Dendritic cell treated with granulocyte-macrophage colony-stimulating factor and Interleukin-4, amounts not matched to agents 40 ng/mL and 50 ng/mL, for 4 days (primary cell): Measurements from ENCODE around the gene ANTXR1.

Experiments
- H3K27ac Mint-ChIP-seq: one replicate; pipeline ENCODE4 v1.8.0; 2022; ENCODE audit warnings: mild to moderate bottlenecking, mixed read lengths
- H3K27me3 Mint-ChIP-seq: one replicate; pipeline ENCODE4 v1.8.0; 2022; ENCODE audit warnings: mild to moderate bottlenecking, mixed read lengths
- H3K36me3 Mint-ChIP-seq: one replicate; pipeline ENCODE4 v1.8.0; 2022; ENCODE audit warnings: low read depth, mixed read lengths
- H3K4me1 Mint-ChIP-seq: one replicate; pipeline ENCODE4 v1.8.0; 2022; ENCODE audit warnings: low read depth, mixed read lengths
- H3K4me3 Mint-ChIP-seq: one replicate; pipeline ENCODE4 v1.8.0; 2022; ENCODE audit warnings: mild to moderate bottlenecking, moderate library complexity, mixed read lengths
- H3K9me3 Mint-ChIP-seq: one replicate; pipeline ENCODE4 v1.8.0; 2022; ENCODE audit warnings: mixed read lengths
- intact Hi-C: fragments of 100-400 bp; cut with micrococcal nuclease; formaldehyde crosslinking; loops from one replicate; pipeline ENCODE4 v1.15.0; 2022

ANTXR1 gene

DNA sequence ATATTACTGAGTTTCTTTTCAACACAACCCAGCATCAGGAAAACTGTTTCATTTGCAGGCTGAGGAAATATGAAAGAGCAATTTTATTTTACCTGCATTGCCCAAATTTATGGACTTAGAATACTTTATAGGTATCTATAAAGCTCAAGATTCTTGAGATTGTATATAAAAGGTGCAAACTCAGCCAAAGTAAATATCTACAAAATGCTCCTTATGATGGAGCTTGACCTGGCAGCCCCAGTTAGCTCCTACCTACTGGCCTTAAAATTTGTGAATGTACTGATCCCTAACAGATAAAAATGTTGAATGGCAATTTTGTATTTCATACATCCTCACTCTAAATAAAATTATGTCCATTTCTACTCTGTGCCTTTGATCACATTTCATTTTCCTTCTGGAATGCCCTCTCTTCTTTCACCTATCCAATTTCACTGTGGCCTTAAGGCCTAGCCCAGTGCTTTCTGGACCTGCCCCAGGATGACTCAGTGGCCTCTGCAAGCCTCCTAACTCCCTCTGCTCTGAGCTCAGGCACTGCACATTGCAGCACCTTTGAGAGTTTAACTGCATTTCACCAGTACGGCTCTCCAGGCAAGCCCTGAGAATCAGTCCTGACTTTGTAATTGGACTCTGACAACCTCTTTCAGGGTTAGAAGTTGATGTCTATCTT, 125.9 kb downstream of the ANTXR1 start:
- Mint-ChIP-seq H3K36me3 (no peaks in the 10 kb centered on the region), H3K9me3 (no peaks in the 10 kb centered on the region), H3K27me3 (no peaks in the 10 kb centered on the region), H3K27ac (no peak overlapping the region), H3K4me1 (peaks cover 6% of the 10 kb centered on the region), H3K4me3 (no peak overlapping the region)
- intact Hi-C loops: no loop called here

- Mint-ChIP-seq H3K4me3 (no peak overlapping the region), H3K27ac (no peak overlapping the region), H3K36me3 (no peaks in the 10 kb centered on the region), H3K27me3 (no peaks in the 10 kb centered on the region), H3K9me3 (no peaks in the 10 kb centered on the region), H3K4me1 (peaks cover 6% of the 10 kb centered on the region)
- intact Hi-C loops: no loop called here
Measured at GRCh38 chr2:69139778-69140670, 127.0 kb downstream of the ANTXR1 start.

- Mint-ChIP-seq H3K27ac (no peak overlapping the region), H3K9me3 (no peaks in the 10 kb centered on the region), H3K4me1 (peaks cover 6% of the 10 kb centered on the region), H3K27me3 (no peaks in the 10 kb centered on the region), H3K36me3 (no peaks in the 10 kb centered on the region), H3K4me3 (no peak overlapping the region)
- intact Hi-C loops: no loop called here
Measured at GRCh38 chr2:69141061-69141460, 128.1 kb downstream of the ANTXR1 start.

GRCh38 chr2:69143748-69144360, 130.9 kb downstream of the ANTXR1 start:
- peaks cover 5% of the 10 kb centered on the region for H3K27me3 Mint-ChIP-seq
- H3K9me3 Mint-ChIP-seq: no peaks in the 10 kb centered on the region
- H3K36me3 Mint-ChIP-seq: no peaks in the 10 kb centered on the region
- no peak overlapping the region for H3K4me3 Mint-ChIP-seq
- no peak overlapping the region for H3K27ac Mint-ChIP-seq
- H3K4me1 Mint-ChIP-seq: peaks cover 6% of the 10 kb centered on the region
- intact Hi-C loops: no loop called here

DNA sequence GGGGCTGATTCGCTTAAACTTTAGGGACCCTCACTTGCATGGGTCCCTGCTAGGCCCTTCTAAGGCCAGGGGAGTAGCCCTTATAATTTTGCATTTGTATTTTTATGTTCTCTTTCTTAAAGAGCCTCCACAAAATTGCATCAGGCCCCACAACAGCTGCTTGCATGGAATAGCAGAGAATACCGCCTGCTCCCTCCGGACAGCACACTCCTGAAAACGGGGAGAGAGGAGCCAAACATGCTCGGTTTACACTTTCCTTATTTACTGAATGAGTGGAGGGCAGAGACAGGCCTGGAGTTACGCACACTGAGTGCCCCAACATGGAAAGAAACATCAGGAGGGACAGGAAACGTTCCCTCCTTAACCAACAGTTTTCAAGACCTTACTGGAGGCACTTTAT, 132.2 kb downstream of the ANTXR1 start:
- no peak overlapping the region for H3K4me3 Mint-ChIP-seq
- no peak overlapping the region for H3K27ac Mint-ChIP-seq
- H3K36me3 Mint-ChIP-seq: no peaks in the 10 kb centered on the region
- intact Hi-C loops: no loop called here
- H3K27me3 Mint-ChIP-seq: peaks cover 5% of the 10 kb centered on the region
- H3K9me3 Mint-ChIP-seq: no peaks in the 10 kb centered on the region
- H3K4me1 Mint-ChIP-seq: peaks cover 12% of the 10 kb centered on the region

GRCh38 chr2:69147841-69148533, 135.0 kb downstream of the ANTXR1 start:
- Mint-ChIP-seq H3K9me3 (peaks cover 4% of the 10 kb centered on the region), H3K4me3 (no peak overlapping the region), H3K27ac (no peak overlapping the region), H3K36me3 (no peaks in the 10 kb centered on the region), H3K27me3 (peaks cover 5% of the 10 kb centered on the region), H3K4me1 (peaks cover 6% of the 10 kb centered on the region)
- intact Hi-C loops: no loop called here

DNA sequence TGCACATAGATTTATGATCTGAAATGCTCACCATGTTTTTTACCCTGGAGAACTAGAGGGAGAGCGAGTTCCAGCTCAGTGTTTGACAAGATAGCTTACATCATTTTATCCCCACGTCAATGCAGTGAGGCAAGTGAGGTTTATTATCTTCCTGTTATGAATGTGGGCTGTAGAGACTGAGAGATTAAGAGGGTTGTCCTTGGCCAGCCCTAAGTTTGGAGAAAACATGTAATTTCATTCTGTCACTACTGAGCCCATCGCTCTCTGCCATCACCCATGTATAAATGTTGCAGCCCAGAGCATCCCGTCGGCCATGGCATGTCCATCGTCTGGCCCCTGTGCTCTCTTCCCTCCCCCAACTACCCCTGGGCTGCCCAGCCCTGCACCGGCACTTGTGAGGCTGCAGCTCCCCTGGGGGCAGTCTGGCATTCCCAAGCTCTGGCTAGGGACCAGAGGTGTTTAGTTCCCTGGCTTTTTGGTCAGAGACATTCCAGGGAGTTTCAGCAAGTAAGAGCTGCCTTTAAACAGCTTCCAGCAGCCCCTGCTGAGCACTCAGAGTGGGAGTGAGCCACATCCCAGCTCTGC, 136.7 kb downstream of the ANTXR1 start:
- H3K9me3 Mint-ChIP-seq: peaks cover 10% of the 10 kb centered on the region
- H3K27ac Mint-ChIP-seq: no peak overlapping the region
- intact Hi-C loops: no loop called here
- no peak overlapping the region for H3K4me3 Mint-ChIP-seq
- peaks cover 5% of the 10 kb centered on the region for H3K27me3 Mint-ChIP-seq
- peaks cover 6% of the 10 kb centered on the region for H3K4me1 Mint-ChIP-seq
- no peaks in the 10 kb centered on the region for H3K36me3 Mint-ChIP-seq

DNA sequence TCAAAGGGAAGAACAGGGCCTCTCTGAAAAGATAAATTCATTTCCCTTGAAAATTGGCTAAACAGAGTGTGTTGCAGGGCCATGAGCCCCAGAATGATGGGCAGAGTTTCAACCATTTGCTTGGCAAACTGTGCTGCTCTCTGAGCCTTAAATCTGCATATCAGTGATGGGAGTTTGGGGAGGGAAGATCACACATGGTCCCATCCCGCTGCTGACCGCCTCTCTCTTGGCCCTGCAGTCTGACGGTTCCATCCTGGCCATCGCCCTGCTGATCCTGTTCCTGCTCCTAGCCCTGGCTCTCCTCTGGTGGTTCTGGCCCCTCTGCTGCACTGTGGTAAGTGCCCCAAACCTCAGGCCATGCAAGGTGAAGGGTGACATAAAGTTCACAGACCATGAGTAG, 139.0 kb downstream of the ANTXR1 start:
- H3K9me3 Mint-ChIP-seq: peaks cover 10% of the 10 kb centered on the region
- no peaks in the 10 kb centered on the region for H3K36me3 Mint-ChIP-seq
- intact Hi-C loops: no loop called here
- H3K27me3 Mint-ChIP-seq: peaks cover 5% of the 10 kb centered on the region
- peaks cover 6% of the 10 kb centered on the region for H3K4me1 Mint-ChIP-seq
- no peak overlapping the region for H3K4me3 Mint-ChIP-seq
- no peak overlapping the region for H3K27ac Mint-ChIP-seq

DNA sequence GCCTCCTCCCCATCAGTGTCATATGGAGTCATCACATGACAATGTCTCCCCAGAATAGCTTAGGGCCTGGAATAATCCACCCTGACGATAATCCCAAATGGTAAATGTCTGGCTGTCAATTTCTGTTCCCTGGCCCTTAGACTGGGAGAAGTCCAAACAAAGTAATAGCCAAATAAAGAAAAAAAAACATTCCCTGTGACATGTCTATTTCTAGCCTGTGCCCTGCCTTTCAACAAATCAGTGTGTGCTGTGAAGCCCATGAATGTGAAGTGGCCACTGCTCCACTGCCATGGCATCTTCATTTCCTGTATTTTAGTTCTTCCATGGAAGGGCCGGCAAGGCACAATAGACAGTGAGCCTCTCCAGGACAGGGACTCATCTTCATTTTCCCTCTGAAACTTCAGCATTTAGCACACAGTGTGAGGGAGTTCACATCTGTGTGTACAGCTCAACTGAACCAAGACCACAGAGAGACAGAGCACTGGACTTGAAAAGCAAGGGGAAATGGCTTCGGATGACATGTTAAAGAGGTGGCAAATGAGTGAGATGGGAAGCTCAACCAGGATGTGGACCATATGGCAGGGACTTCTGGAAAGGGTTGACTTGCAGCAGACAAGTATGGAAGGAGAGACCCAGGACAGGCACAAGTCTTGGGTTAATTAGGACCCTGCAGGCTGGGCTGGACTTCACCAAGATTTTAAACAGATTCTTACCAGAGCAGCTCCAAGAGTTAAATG, 140.0 kb downstream of the ANTXR1 start:
- H3K36me3 Mint-ChIP-seq: no peaks in the 10 kb centered on the region
- peaks cover 10% of the 10 kb centered on the region for H3K9me3 Mint-ChIP-seq
- intact Hi-C loops: no loop called here
- H3K27ac Mint-ChIP-seq: no peak overlapping the region
- H3K27me3 Mint-ChIP-seq: peaks cover 4% of the 10 kb centered on the region
- no peak overlapping the region for H3K4me3 Mint-ChIP-seq
- peaks cover 6% of the 10 kb centered on the region for H3K4me1 Mint-ChIP-seq

DNA sequence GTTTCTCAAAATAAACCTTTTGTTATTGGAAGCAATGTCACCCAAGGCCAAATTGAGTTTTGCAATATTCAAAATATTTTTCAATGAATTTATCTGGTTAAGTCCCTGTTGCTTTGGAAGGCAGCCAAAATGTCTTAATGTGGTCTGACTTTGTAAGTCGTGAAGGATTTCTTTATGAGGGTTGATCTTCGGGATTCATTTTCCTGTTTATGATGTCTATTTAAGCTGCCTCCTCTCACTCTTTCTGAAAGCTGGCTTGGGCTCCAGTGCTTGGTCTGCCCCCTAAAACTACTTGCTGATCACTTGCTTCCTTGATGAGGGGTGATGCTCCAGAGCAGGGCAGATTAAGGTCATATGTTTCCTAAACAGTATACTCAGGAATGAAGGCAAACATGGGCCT, 141.1 kb downstream of the ANTXR1 start:
- intact Hi-C loops: no loop called here
- Mint-ChIP-seq H3K4me1 (peaks cover 6% of the 10 kb centered on the region), H3K9me3 (peaks cover 10% of the 10 kb centered on the region), H3K36me3 (no peaks in the 10 kb centered on the region), H3K4me3 (no peak overlapping the region), H3K27ac (no peak overlapping the region), H3K27me3 (no peaks in the 10 kb centered on the region)

DNA sequence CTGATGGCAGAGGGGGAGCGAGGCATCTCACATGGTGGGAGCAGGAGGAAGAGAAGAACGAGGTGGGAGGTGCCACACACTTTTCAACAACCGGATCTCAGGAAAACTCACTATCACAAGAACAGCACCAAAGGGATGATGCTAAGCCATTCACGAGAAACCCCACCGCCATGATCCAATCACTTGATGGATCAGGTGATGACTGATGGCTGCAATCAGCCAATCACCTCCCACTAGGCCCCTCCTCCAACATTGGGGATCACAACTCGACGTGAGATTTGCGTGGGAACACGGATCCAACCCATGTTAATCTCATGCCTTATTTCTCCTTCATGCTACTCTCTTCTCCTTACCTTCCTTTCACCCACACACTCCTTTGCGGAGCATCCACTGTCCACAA, 143.6 kb downstream of the ANTXR1 start:
- H3K36me3 Mint-ChIP-seq: no peaks in the 10 kb centered on the region
- H3K9me3 Mint-ChIP-seq: peaks cover 10% of the 10 kb centered on the region
- H3K4me3 Mint-ChIP-seq: no peak overlapping the region
- H3K27ac Mint-ChIP-seq: no peak overlapping the region
- peaks cover 17% of the 10 kb centered on the region for H3K4me1 Mint-ChIP-seq
- no peaks in the 10 kb centered on the region for H3K27me3 Mint-ChIP-seq
- intact Hi-C loops: no loop called here

GRCh38 chr2:69157441-69157840, 144.5 kb downstream of the ANTXR1 start:
- Mint-ChIP-seq H3K27me3 (no peaks in the 10 kb centered on the region), H3K4me1 (peaks cover 25% of the 10 kb centered on the region), H3K36me3 (no peaks in the 10 kb centered on the region), H3K9me3 (peaks cover 10% of the 10 kb centered on the region), H3K4me3 (no peak overlapping the region), H3K27ac (no peak overlapping the region)
- intact Hi-C loops: no loop called here

- intact Hi-C loops: no loop called here
- no peak overlapping the region for H3K27ac Mint-ChIP-seq
Measured at GRCh38 chr2:69159986-69160385, 147.0 kb downstream of the ANTXR1 start.

More at GRCh38 chr2:69159986-69160385, 147.0 kb downstream of the ANTXR1 start:
- Mint-ChIP-seq H3K4me3 (no peak overlapping the region), H3K27me3 (peaks cover 5% of the 10 kb centered on the region), H3K36me3 (no peaks in the 10 kb centered on the region), H3K9me3 (no peaks in the 10 kb centered on the region), H3K4me1 (peaks cover 45% of the 10 kb centered on the region)
